Neural progenitor cell (in vitro differentiated cells): ENCODE data around the gene PLAC1. TPM values are rescaled to one million over a fixed set of nuclear protein-coding genes. Genes with fewer than 3 reads are reported as not detected.

ENCODE experiments used
- DNase-seq: peaks from one replicate; pipeline ENCODE4 v3.0.0-alpha.2; 2016; ENCODE audit warnings: low spot score
- H2AFZ ChIP-seq: fragments of 200-600 bp; sonication (generic); replicated peaks from 2 replicates; pipeline ENCODE4 v1.6.1; 2016; ENCODE audit warnings: antibody characterized with exemption
- H3F3A ChIP-seq: fragments of 200-600 bp; sonication (generic); 2 replicates; pipeline ENCODE4 v1.6.1; 2016; ENCODE audit warnings: antibody characterized with exemption, low read depth
- H3K27ac ChIP-seq: fragments of 200-600 bp; sonication (generic); 2 replicates; pipeline ENCODE4 v1.5.1; 2016; ENCODE audit warnings: mild to moderate bottlenecking
- H3K27me3 ChIP-seq: fragments of 200-600 bp; sonication (generic); 2 replicates; pipeline ENCODE4 v1.6.1; 2016; ENCODE audit warnings: mild to moderate bottlenecking, moderate library complexity
- H3K36me3 ChIP-seq: fragments of 200-600 bp; sonication (generic); 2 replicates; pipeline ENCODE4 v1.5.1; 2016
- H3K4me1 ChIP-seq: fragments of 200-600 bp; sonication (generic); 2 replicates; pipeline ENCODE4 v1.6.1; 2016; ENCODE audit warnings: mixed run types
- H3K4me2 ChIP-seq: fragments of 200-600 bp; sonication (generic); 2 replicates; pipeline ENCODE4 v1.6.1; 2016
- H3K4me3 ChIP-seq: fragments of 200-600 bp; sonication (generic); 2 replicates; pipeline ENCODE4 v1.5.1; 2016
- H3K79me2 ChIP-seq: fragments of 200-600 bp; sonication (generic); 2 replicates; pipeline ENCODE4 v1.6.1; 2016; ENCODE audit warnings: low read depth
- H3K9ac ChIP-seq: fragments of 200-600 bp; sonication (generic); 2 replicates; pipeline ENCODE4 v1.6.1; 2016
- H3K9me3 ChIP-seq: fragments of 200-600 bp; sonication (generic); 2 replicates; pipeline ENCODE4 v1.5.1; 2016; ENCODE audit warnings: low read depth
- H4K20me1 ChIP-seq: fragments of 200-600 bp; sonication (generic); 2 replicates; pipeline ENCODE4 v1.6.1; 2016; ENCODE audit warnings: low read depth
- H3K27ac Mint-ChIP-seq: 3 replicates; pipeline ENCODE4 v1.8.0; 2021; ENCODE audit warnings: mixed read lengths
- H3K27me3 Mint-ChIP-seq: 2 replicates; pipeline ENCODE4 v1.8.0; 2022; ENCODE audit warnings: low read depth, mild to moderate bottlenecking, inconsistent platforms, moderate library complexity, mixed read lengths; ENCODE audit not compliant: insufficient read depth
- H3K36me3 Mint-ChIP-seq: 3 replicates; pipeline ENCODE4 v1.8.0; 2021; ENCODE audit warnings: mixed read lengths
- H3K4me1 Mint-ChIP-seq: 3 replicates; pipeline ENCODE4 v1.8.0; 2021; ENCODE audit warnings: mixed read lengths
- H3K4me3 Mint-ChIP-seq: 3 replicates; pipeline ENCODE4 v1.8.0; 2021; ENCODE audit warnings: mild to moderate bottlenecking, moderate library complexity, mixed read lengths
- H3K9me3 Mint-ChIP-seq: 3 replicates; pipeline ENCODE4 v1.8.0; 2020; ENCODE audit warnings: mixed read lengths
- EZH2 ChIP-seq: fragments of 200-600 bp; sonication (generic); IDR thresholded peaks from 2 replicates; pipeline ENCODE4 v1.6.1; 2017; ENCODE audit warnings: antibody characterized with exemption, mild to moderate bottlenecking, moderate library complexity
- EZH2phosphoT487 ChIP-seq: fragments of 200-600 bp; sonication (generic); IDR thresholded peaks from 2 replicates; pipeline ENCODE4 v1.6.1; 2017; ENCODE audit warnings: antibody characterized with exemption
- total RNA-seq: library from RNA; depleted of rRNA; stranded (reverse); fragments of >200 nt; gene quantifications from 2 replicates; pipeline ENCODE4 v1.2.3, GENCODE V29; 2015; ENCODE audit warnings: low replicate concordance
- TF ChIP-seq, protein P1 (sequence below): fragments of 200-600 bp; sonication (generic); IDR thresholded peaks from 2 replicates; pipeline ENCODE4 v1.5.1; 2017; ENCODE audit warnings: antibody characterized with exemption, mild to moderate bottlenecking

PLAC1 gene
- total RNA-seq = not detected in 2 replicates

DNA sequence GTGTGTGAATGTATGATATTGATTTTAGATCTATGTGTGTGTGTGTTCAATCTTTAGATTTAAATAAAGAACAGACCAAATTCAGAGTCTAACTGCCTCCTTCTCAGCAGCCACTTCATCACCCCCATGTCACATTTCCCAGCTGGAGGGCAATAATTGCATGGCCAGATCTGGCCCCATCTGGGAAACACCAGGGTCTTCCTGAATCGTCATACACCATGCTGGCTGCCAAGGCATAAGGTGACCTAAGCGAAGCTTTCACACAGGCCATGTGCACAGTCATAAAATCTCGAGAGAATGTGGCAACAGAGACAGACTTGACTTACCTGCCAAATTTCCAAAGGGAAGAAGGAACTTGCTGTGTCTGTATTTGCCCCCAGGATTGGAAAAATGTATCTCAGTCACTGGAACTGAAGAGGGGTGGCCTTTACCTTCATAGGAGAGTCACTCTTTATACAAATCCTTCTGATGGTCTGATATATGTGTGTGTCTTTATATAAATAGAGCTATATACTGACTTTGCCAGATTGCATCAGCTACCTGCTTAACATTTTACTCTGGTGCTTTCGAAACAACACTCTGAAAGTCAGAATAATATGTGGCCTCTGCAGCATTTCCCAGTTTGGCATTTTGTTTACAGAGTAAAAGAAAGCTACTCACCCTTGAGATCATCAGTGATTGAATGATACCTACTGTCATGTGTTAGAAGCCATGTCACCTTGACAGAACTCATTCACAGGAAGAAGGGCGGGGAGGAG lies at the start of gene PLAC1:
Gene PLAC1 (minus strand): TSS at position 470 of the 758 bp plus-strand sequence. CDS start 91,789 bp downstream, outside the sequence.
- Mint-ChIP-seq H3K4me1 (no peaks in the 10 kb centered on the region), H3K36me3 (no peaks in the 10 kb centered on the region), H3K9me3 (no peaks in the 10 kb centered on the region), H3K4me3 (no peak within 1 kb of the TSS), H3K27ac (no peak within 1 kb of the TSS), H3K27me3 (peaks cover 2% of the 10 kb centered on the region)
- TF ChIP-seq, protein P1, sequence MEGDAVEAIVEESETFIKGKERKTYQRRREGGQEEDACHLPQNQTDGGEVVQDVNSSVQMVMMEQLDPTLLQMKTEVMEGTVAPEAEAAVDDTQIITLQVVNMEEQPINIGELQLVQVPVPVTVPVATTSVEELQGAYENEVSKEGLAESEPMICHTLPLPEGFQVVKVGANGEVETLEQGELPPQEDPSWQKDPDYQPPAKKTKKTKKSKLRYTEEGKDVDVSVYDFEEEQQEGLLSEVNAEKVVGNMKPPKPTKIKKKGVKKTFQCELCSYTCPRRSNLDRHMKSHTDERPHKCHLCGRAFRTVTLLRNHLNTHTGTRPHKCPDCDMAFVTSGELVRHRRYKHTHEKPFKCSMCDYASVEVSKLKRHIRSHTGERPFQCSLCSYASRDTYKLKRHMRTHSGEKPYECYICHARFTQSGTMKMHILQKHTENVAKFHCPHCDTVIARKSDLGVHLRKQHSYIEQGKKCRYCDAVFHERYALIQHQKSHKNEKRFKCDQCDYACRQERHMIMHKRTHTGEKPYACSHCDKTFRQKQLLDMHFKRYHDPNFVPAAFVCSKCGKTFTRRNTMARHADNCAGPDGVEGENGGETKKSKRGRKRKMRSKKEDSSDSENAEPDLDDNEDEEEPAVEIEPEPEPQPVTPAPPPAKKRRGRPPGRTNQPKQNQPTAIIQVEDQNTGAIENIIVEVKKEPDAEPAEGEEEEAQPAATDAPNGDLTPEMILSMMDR = no peak
- TF ChIP-seq EZH2phosphoT487 (no peak), EZH2 (no peak)
- Histone ChIP-seq H3K4me1 (no peaks in the 10 kb centered on the region), H3K27me3 (no peaks in the 10 kb centered on the region), H3F3A (no peaks in the 10 kb centered on the region), H3K4me2 (no peak within 1 kb of the TSS), H3K9me3 (no peaks in the 10 kb centered on the region), H3K4me3 (no peak within 1 kb of the TSS), H2AFZ (no peak within 1 kb of the TSS), H3K27ac (no peak within 1 kb of the TSS), H4K20me1 (no peaks in the 10 kb centered on the region), H3K36me3 (no peaks in the 10 kb centered on the region), H3K79me2 (no peaks in the 10 kb centered on the region), H3K9ac (no peak within 1 kb of the TSS)
- DNase-seq = no peak

- H3K4me2 ChIP-seq = no peak overlapping the region
- H3K4me3 ChIP-seq = no peak overlapping the region
- H3F3A ChIP-seq = no peaks in the 10 kb centered on the region
- TF ChIP-seq EZH2 = no peak
- H3K9me3 Mint-ChIP-seq = peaks cover 3% of the 10 kb centered on the region
- H3K9me3 ChIP-seq = peaks cover 2% of the 10 kb centered on the region
- no peaks in the 10 kb centered on the region for H3K4me1 ChIP-seq
- DNase-seq = no peak
- H3K4me1 Mint-ChIP-seq = no peaks in the 10 kb centered on the region
- no peak overlapping the region for H3K4me3 Mint-ChIP-seq
- no peaks in the 10 kb centered on the region for H4K20me1 ChIP-seq
- H3K27ac ChIP-seq = no peak overlapping the region
- H3K79me2 ChIP-seq = no peaks in the 10 kb centered on the region
- H3K27me3 Mint-ChIP-seq = no peaks in the 10 kb centered on the region
- H2AFZ ChIP-seq = no peak overlapping the region
- H3K9ac ChIP-seq = no peak overlapping the region
- H3K36me3 ChIP-seq = no peaks in the 10 kb centered on the region
- no peaks in the 10 kb centered on the region for H3K36me3 Mint-ChIP-seq
- no peaks in the 10 kb centered on the region for H3K27me3 ChIP-seq
- H3K27ac Mint-ChIP-seq = no peak overlapping the region
Observed at GRCh38 chrX:134706138-134706537, 47.9 kb upstream of the PLAC1 start.

DNA sequence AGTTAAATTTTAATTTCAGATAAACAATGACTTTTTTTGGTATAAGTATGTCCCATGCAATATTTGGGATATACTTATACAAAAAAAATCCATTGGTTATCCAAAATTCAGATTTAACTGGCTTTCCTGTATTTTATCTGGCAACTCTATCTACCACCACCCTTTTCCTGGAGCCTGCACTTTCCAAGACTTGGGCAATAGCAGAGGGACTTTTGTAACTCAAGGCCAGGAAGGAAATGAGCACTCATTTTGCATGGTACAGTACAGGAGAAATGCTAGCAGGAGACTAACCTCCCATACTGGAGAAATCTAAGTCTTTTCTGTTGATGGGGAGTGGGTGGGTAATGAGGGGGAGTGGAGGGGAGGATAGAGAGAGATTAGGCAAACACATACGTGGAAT lies 37.7 kb upstream of the PLAC1 start:
- Histone ChIP-seq H4K20me1 (no peaks in the 10 kb centered on the region), H3K36me3 (no peaks in the 10 kb centered on the region), H3K27me3 (no peaks in the 10 kb centered on the region), H3K9me3 (peaks cover 2% of the 10 kb centered on the region), H3K4me3 (no peak overlapping the region), H2AFZ (no peak overlapping the region), H3K9ac (no peak overlapping the region), H3K79me2 (no peaks in the 10 kb centered on the region), H3F3A (no peaks in the 10 kb centered on the region), H3K27ac (no peak overlapping the region), H3K4me1 (no peaks in the 10 kb centered on the region), H3K4me2 (no peak overlapping the region)
- Mint-ChIP-seq H3K27me3 (no peaks in the 10 kb centered on the region), H3K27ac (no peak overlapping the region), H3K9me3 (peaks cover 7% of the 10 kb centered on the region), H3K4me1 (no peaks in the 10 kb centered on the region), H3K4me3 (no peak overlapping the region), H3K36me3 (no peaks in the 10 kb centered on the region)
- no peak for DNase-seq
- no peak for TF ChIP-seq EZH2phosphoT487

GRCh38 chrX:134694333-134695322 lies 36.4 kb upstream of the PLAC1 start:
- no peak overlapping the region for H3K9ac ChIP-seq
- Mint-ChIP-seq H3K4me3 (no peak overlapping the region), H3K36me3 (no peaks in the 10 kb centered on the region), H3K27me3 (no peaks in the 10 kb centered on the region), H3K9me3 (no peaks in the 10 kb centered on the region), H3K4me1 (no peaks in the 10 kb centered on the region), H3K27ac (no peak overlapping the region)
- H3K4me1 ChIP-seq = no peaks in the 10 kb centered on the region
- TF ChIP-seq, protein P1 = no peak
- TF ChIP-seq EZH2 = no peak
- TF ChIP-seq EZH2phosphoT487 = no peak
- H3F3A ChIP-seq = no peaks in the 10 kb centered on the region
- no peaks in the 10 kb centered on the region for H3K27me3 ChIP-seq
- no peak overlapping the region for H3K4me3 ChIP-seq
- H2AFZ ChIP-seq = no peak overlapping the region
- no peak overlapping the region for H3K4me2 ChIP-seq
- no peak for DNase-seq
- H3K79me2 ChIP-seq = no peaks in the 10 kb centered on the region
- peaks cover 5% of the 10 kb centered on the region for H3K9me3 ChIP-seq
- H3K27ac ChIP-seq = no peak overlapping the region
- no peaks in the 10 kb centered on the region for H4K20me1 ChIP-seq
- H3K36me3 ChIP-seq = no peaks in the 10 kb centered on the region
